ENCODE data around the gene COX7C. TPM values are rescaled to one million over a fixed set of nuclear protein-coding genes. Genes with fewer than 3 reads are reported as not detected.

COX7C gene
- polyA plus RNA-seq, 3 donors = 342 to 575 (median 508) TPM

DNA sequence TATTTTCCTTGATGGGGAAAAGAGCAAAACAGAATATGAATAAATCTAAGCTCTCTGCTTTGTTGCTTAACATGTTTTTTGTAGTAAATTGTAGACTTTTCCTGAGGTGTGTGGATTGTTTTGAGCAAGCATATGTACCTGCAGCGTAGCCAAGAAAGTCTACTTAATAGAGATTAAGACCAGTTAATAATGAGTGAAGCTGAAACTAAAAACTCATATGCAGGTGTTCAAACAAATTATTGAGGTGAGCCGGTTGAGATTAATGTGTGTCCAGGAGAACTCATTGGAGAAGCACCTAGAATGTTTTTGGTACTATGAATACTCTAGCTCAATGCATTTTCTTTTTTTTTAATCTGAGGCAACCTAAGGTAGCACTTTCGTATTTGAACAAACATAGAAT is 49.2 kb downstream of the COX7C start:
- Mint-ChIP-seq H3K4me3 (no peak overlapping the region), H3K27me3 (ENCODE audit: low read depth in 3 of 3) (peaks cover 0 to 2% (median 2%) of the 10 kb centered on the region in 3 donors), H3K27ac (no peak overlapping the region), H3K9me3 (peaks cover 0 to 4% (median 0%) of the 10 kb centered on the region in 7 donors), H3K4me1 (no peaks in the 10 kb centered on the region), H3K36me3 (no peaks in the 10 kb centered on the region)
- Histone ChIP-seq H3K79me2 (ENCODE audit: insufficient read depth, low read length) (no peaks in the 10 kb centered on the region), H3K4me2 (replicated peaks; ENCODE audit: extremely low read depth, low read length, poor library complexity, severe bottlenecking) (no peak overlapping the region), H3K27me3 (ENCODE audit: control insufficient read depth in 2 of 2, insufficient read depth in 2 of 2, low read length in 2 of 2) (no peaks in the 10 kb centered on the region), H3K27ac (ENCODE audit: low read depth in 1 of 2, low read length in 2 of 2) (no peak overlapping the region), H3K4me1 (ENCODE audit: control insufficient read depth in 1 of 2, insufficient read depth in 2 of 2, low read length in 2 of 2) (no peaks in the 10 kb centered on the region), H3K36me3 (replicated peaks in 1 of 2; ENCODE audit: control insufficient read depth in 1 of 2, insufficient read depth in 2 of 2, low read length in 2 of 2) (no peaks in the 10 kb centered on the region), H3K9me3 (replicated peaks in 1 of 2; ENCODE audit: control insufficient read depth in 1 of 2, insufficient read depth in 1 of 2, low read length in 2 of 2) (no peaks in the 10 kb centered on the region), H4K20me1 (ENCODE audit: insufficient read depth, low read length) (no peaks in the 10 kb centered on the region), H3K4me3 (replicated peaks in 1 of 3; ENCODE audit: low read depth in 2 of 3, low read length in 3 of 3) (no peak overlapping the region), H2AFZ (ENCODE audit: insufficient read depth, low read depth, low read length, poor library complexity, severe bottlenecking) (no peak overlapping the region), H3K9ac (ENCODE audit: insufficient read depth, low read length, poor library complexity, severe bottlenecking) (no peak overlapping the region)
- 83% methylated on average over 1 of the region's 3 CpGs for WGBS (ENCODE audit: insufficient coverage)
- TF ChIP-seq, protein P1, sequence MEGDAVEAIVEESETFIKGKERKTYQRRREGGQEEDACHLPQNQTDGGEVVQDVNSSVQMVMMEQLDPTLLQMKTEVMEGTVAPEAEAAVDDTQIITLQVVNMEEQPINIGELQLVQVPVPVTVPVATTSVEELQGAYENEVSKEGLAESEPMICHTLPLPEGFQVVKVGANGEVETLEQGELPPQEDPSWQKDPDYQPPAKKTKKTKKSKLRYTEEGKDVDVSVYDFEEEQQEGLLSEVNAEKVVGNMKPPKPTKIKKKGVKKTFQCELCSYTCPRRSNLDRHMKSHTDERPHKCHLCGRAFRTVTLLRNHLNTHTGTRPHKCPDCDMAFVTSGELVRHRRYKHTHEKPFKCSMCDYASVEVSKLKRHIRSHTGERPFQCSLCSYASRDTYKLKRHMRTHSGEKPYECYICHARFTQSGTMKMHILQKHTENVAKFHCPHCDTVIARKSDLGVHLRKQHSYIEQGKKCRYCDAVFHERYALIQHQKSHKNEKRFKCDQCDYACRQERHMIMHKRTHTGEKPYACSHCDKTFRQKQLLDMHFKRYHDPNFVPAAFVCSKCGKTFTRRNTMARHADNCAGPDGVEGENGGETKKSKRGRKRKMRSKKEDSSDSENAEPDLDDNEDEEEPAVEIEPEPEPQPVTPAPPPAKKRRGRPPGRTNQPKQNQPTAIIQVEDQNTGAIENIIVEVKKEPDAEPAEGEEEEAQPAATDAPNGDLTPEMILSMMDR (IDR thresholded peaks at IDR 0.05) = no peak
- intact Hi-C loops (cut with micrococcal nuclease) = no loop called here
- no peak for DNase-seq

Small RNAs within 50 kb of the gene (small RNA-seq; reads per million reads assigned to genes)
- gene RNU6-804P (ENCODE audit: insufficient read length, low read depth) = not detected

Data from CD14-positive monocyte (primary cell).